Measurements from ENCODE around the gene PECR. TPM values are rescaled to one million over a fixed set of nuclear protein-coding genes. Genes with fewer than 3 reads are reported as not detected.

Gene PECR
- total RNA-seq, 1 experiment from 2014 or later = 15.3 TPM

- no peak overlapping the region for H3K4ac ChIP-seq (ENCODE audit: low read depth, low read length)
- TF ChIP-seq CTCF (conservative IDR thresholded peaks at IDR 0.05) = no peak
- peak overlapping the region; percentile 89 to 95 for H3K4me3 Mint-ChIP-seq
- no peak overlapping the region for H4K8ac ChIP-seq (replicated peaks; ENCODE audit: insufficient read length, low read depth, low read length)
- H3K27me3 ChIP-seq (ENCODE audit: insufficient read depth, low read length) = no peaks in the 10 kb centered on the region
- H2BK120ac ChIP-seq (ENCODE audit: low read depth, low read length, poor library complexity, severe bottlenecking) = no peak overlapping the region
- H3K9ac ChIP-seq (ENCODE audit: extremely low read depth, insufficient read length, low read length) = peak overlapping the region; percentile 91
- H3T11ph ChIP-seq (ENCODE audit: low read length) = no peak overlapping the region
- no peak overlapping the region for H4K5ac ChIP-seq (ENCODE audit: insufficient read length, low read depth, low read length)
- H3K23ac ChIP-seq (ENCODE audit: insufficient read length, low read depth, low read length) = no peak overlapping the region
- H3K18ac ChIP-seq (ENCODE audit: insufficient read length, low read depth, low read length) = no peak overlapping the region
- H4K91ac ChIP-seq (ENCODE audit: insufficient read length, low read depth, low read length) = no peak overlapping the region
- no peak overlapping the region for H3K27ac ChIP-seq (ENCODE audit: insufficient read length, low read depth, low read length)
- H2BK20ac ChIP-seq (ENCODE audit: low read depth, low read length, poor library complexity, severe bottlenecking) = no peak overlapping the region
- H2AK5ac ChIP-seq (ENCODE audit: insufficient read length, low read length) = no peak overlapping the region
- no peak overlapping the region for H2BK12ac ChIP-seq (ENCODE audit: insufficient read length, low read depth, low read length)
- peaks cover 6% of the 10 kb centered on the region for H3K23me2 ChIP-seq (ENCODE audit: insufficient read length, low read depth, low read length, poor library complexity, severe bottlenecking)
- no peak overlapping the region for H3K56ac ChIP-seq (ENCODE audit: insufficient read length, low read depth, low read length)
- H3K27me3 Mint-ChIP-seq (ENCODE audit: low read depth) = no peaks in the 10 kb centered on the region
- H2AFZ ChIP-seq (ENCODE audit: low read length) = peak overlapping the region; percentile 76
- no peaks in the 10 kb centered on the region for H3K9me3 ChIP-seq (ENCODE audit: control insufficient read depth, low read depth, low read length)
- H3K36me3 Mint-ChIP-seq (ENCODE audit: insufficient read depth in 1 of 3, low read depth in 3 of 3) = peaks cover 2 to 9% (median 2%) of the 10 kb centered on the region in 3 experiments; a peak in 5 of 7 replicates
- H3K14ac ChIP-seq (ENCODE audit: insufficient read depth, low read length) = peak overlapping the region; percentile 93
- H3K9me3 Mint-ChIP-seq = no peaks in the 10 kb centered on the region
- H3K79me2 ChIP-seq (ENCODE audit: insufficient read depth, low read length) = peaks cover 15% of the 10 kb centered on the region; the same call in 1 of the 2 replicates
- no peaks in the 10 kb centered on the region for H3K4me1 ChIP-seq (ENCODE audit: insufficient read depth, low read length)
- H2BK15ac ChIP-seq (ENCODE audit: low read depth, low read length) = no peak overlapping the region
- no CpG with 5 or more reads among the region's 6 CpGs for WGBS (ENCODE audit: extremely low coverage, insufficient read length, low lambda C conversion rate)
- DNase-seq = no peak
- peak overlapping the region; percentile 72 to 91 (median 81) for H3K27ac Mint-ChIP-seq
- H3K4me2 ChIP-seq (ENCODE audit: insufficient read depth, insufficient read length, low read length) = peak overlapping the region; percentile 91
- peaks cover 17 to 18% of the 10 kb centered on the region in 2 experiments for H3K4me1 Mint-ChIP-seq
- H2BK5ac ChIP-seq (ENCODE audit: insufficient read length, low read length) = no peak overlapping the region
- H3K79me1 ChIP-seq (ENCODE audit: insufficient read depth, low read depth, low read length, poor library complexity, severe bottlenecking) = no peaks in the 10 kb centered on the region
- no peaks in the 10 kb centered on the region for H4K20me1 ChIP-seq (ENCODE audit: control insufficient read depth, insufficient read depth, insufficient read length)
Observed at GRCh38 chr2:216012830-216013079, 68.9 kb downstream of the PECR start.

All from H9 (cell line).